Tibial nerve (tissue), 4 donors: Measurements from ENCODE around the gene PREP. TPM values are rescaled to one million over a fixed set of nuclear protein-coding genes. Genes with fewer than 3 reads are reported as not detected.

Source experiments
- DNase-seq, 2 donors: peaks; one replicate each; pipeline ENCODE4 v3.0.0-alpha.2; 2019; ENCODE audit warnings: low spot score in 2 of 2
- H3K27ac ChIP-seq, 4 donors: fragments of 200-600 bp; sonication (generic) in 3 of 4; one replicate each; pipeline ENCODE4 v1.5.1; 2017 to 2019; ENCODE audit warnings: mild to moderate bottlenecking in 1 of 4
- H3K27me3 ChIP-seq, 2 donors: fragments of 200-600 bp; sonication (generic) in 1 of 2; one replicate each; pipeline versions ENCODE4 v1.5.1 to v1.6.0; 2017 to 2019
- H3K36me3 ChIP-seq, 3 donors: fragments of 200-600 bp; sonication (generic); one replicate each; pipeline ENCODE4 v1.5.1; 2018 to 2019
- H3K4me1 ChIP-seq, 4 donors: fragments of 200-600 bp; sonication (generic) in 3 of 4; one replicate each; pipeline ENCODE4 v1.5.1; 2017 to 2019
- H3K4me3 ChIP-seq, 4 donors: fragments of 200-600 bp; sonication (generic) in 3 of 4; one replicate each; pipeline ENCODE4 v1.5.1; 2017 to 2019; ENCODE audit warnings: mild to moderate bottlenecking in 1 of 4, moderate library complexity in 1 of 4
- H3K9me3 ChIP-seq, 4 donors: fragments of 200-600 bp; sonication (generic) in 3 of 4; one replicate each; pipeline ENCODE4 v1.5.1; 2017 to 2019
- CTCF ChIP-seq, 5 experiments: fragments of 200-600 bp in 3 of 5; fragments of 450-650 bp in 2 of 5; sonication (generic) in 3 of 5; IDR thresholded peaks; one replicate each; pipeline ENCODE4 v1.5.1; 2016 to 2019; ENCODE audit warnings: antibody characterized with exemption in 5 of 5, mild to moderate bottlenecking in 3 of 5, moderate library complexity in 2 of 5
- EP300 ChIP-seq, 2 donors: sonication (generic); formaldehyde crosslinking; IDR thresholded peaks; one replicate each; pipeline ENCODE4 v1.6.1; 2017; ENCODE audit warnings: antibody characterized with exemption in 2 of 2, mild to moderate bottlenecking in 1 of 2
- POLR2A ChIP-seq, 2 donors: fragments of 450-650 bp; IDR thresholded peaks; one replicate each; pipeline ENCODE4 v1.6.1; 2017; ENCODE audit warnings: antibody characterized with exemption in 2 of 2, mild to moderate bottlenecking in 2 of 2, moderate library complexity in 2 of 2
- whole genome bisulfite sequencing, 2 donors: methylation state at CpG; one replicate each; pipeline ENCODE4 v1.1.5; 2018; 5-methylcytosine and 5-hydroxymethylcytosine counted together
- total RNA-seq, 4 donors: library from RNA; depleted of rRNA; stranded (reverse); fragments of >200 nt; gene quantifications; one replicate each; pipeline ENCODE4 v1.1.0, GENCODE V29; 2016

The PREP gene
- total RNA-seq, 4 donors from 2014 or later = 19.7 to 21.9 (median 21.6) TPM

DNA sequence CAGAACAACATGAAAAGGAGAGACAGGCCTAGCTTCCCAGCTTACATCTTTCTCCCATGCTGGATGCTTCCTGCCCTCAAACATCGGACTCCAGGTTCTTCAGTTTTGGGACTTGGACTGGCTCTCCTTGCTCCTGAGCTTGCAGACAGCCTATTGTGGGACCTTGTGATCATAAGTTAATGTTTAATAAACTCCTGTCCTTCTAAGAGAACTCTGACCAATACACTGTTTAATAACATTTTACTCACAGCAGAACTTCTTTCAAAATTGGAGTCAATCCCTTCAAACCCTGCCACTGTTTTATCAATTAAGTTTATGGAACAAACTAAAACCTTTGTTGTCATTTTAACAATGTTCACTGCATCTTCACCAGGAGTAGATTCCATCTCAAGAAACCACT is 111.4 kb downstream of the PREP start:
- WGBS, 2 donors = 92 to 100% methylated on average over 1 of the region's 1 CpG
- DNase-seq = no peak
- H3K4me3 ChIP-seq = no peak overlapping the region
- no peak overlapping the region for H3K27ac ChIP-seq
- H3K4me1 ChIP-seq = no peaks in the 10 kb centered on the region
- H3K27me3 ChIP-seq = no peaks in the 10 kb centered on the region
- TF ChIP-seq EP300 (IDR thresholded peaks at IDR 0.05) = no peak
- no peak for TF ChIP-seq CTCF (IDR thresholded peaks at IDR 0.05)
- no peak for TF ChIP-seq POLR2A (IDR thresholded peaks at IDR 0.05)
- H3K9me3 ChIP-seq = peaks cover 0 to 3% (median 0%) of the 10 kb centered on the region in 4 donors
- peaks cover 0 to 48% (median 3%) of the 10 kb centered on the region in 3 donors for H3K36me3 ChIP-seq

DNA sequence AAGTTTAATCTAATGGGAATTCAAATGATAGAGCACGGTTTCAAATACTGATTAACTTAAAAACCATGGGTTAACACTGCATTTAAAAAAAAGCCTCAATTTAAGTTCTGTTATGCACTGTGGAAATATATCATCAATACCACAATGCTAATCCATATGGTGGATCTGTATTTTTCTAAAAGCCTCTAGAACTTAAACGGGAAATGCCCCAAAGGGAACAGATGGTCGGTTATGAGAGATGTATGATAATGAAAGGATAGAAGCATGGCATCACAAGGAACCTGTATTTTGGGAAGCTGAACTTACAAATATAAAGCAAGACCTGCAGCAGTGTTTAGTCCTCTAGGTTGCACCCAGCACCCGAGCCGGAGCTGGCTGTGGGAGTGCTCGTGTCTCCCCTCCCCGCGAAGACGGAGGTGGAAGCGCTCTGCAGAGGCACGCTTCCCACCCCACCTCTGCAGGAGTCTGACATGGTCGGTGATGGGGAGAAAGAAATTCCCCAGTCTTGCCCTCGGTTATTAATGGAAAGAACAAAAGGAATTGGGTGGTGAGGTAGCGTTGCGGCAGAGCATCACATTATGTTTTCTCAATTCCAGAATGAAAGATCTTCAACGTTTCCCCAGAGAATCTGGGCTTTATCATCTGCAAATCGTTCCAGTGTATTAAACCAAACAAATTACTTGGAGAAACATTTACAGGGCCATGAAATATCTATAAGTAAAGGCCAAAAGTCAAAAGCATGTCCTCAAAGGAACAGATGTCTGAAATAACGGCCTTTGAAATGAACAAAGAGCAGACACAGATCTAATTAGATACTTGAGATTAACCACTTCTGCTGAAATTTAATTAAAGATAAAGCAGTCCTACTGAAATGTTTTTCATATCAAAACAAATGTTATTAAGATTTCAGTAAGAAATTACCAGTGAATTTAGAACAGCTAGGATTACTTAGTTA is 120.0 kb downstream of the PREP start:
- Histone ChIP-seq H3K27me3 (no peaks in the 10 kb centered on the region), H3K9me3 (no peaks in the 10 kb centered on the region), H3K4me3 (no peak overlapping the region), H3K4me1 (no peaks in the 10 kb centered on the region), H3K36me3 (peaks cover 0 to 90% (median 5%) of the 10 kb centered on the region in 3 donors), H3K27ac (no peak overlapping the region)
- 77 to 83% methylated on average over 18 of the region's 18 CpGs for WGBS, 2 donors
- DNase-seq = no peak
- TF ChIP-seq EP300 (IDR thresholded peaks at IDR 0.05) = no peak
- TF ChIP-seq CTCF (IDR thresholded peaks at IDR 0.05) = no peak
- TF ChIP-seq POLR2A (IDR thresholded peaks at IDR 0.05) = no peak

- no peak for TF ChIP-seq CTCF (IDR thresholded peaks at IDR 0.05)
- no peak for TF ChIP-seq EP300 (IDR thresholded peaks at IDR 0.05)
- no peak overlapping the region for H3K4me3 ChIP-seq
- H3K4me1 ChIP-seq = no peaks in the 10 kb centered on the region
- peaks cover 0 to 90% (median 2%) of the 10 kb centered on the region in 3 donors for H3K36me3 ChIP-seq
- H3K9me3 ChIP-seq = no peaks in the 10 kb centered on the region
- WGBS, 2 donors = 93 to 96% methylated on average over 7 of the region's 7 CpGs
- H3K27me3 ChIP-seq = no peaks in the 10 kb centered on the region
- DNase-seq = no peak
- H3K27ac ChIP-seq = no peak overlapping the region
These were observed 122.8 kb downstream of the PREP start for GRCh38 chr6:105280033-105280432.

- H3K36me3 ChIP-seq = peaks cover 0 to 90% (median 0%) of the 10 kb centered on the region in 3 donors
- TF ChIP-seq EP300 (IDR thresholded peaks at IDR 0.05) = no peak
- TF ChIP-seq POLR2A (IDR thresholded peaks at IDR 0.05) = no peak
- no peak for TF ChIP-seq CTCF (IDR thresholded peaks at IDR 0.05)
- WGBS, 2 donors = 93 to 96% methylated on average over 3 of the region's 3 CpGs
These were observed 123.4 kb downstream of the PREP start for GRCh38 chr6:105279463-105279862.

GRCh38 chr6:105278813-105279212 is 124.1 kb downstream of the PREP start:
- no peak overlapping the region for H3K4me3 ChIP-seq
- TF ChIP-seq CTCF (IDR thresholded peaks at IDR 0.05) (no peak), EP300 (IDR thresholded peaks at IDR 0.05) (no peak), POLR2A (IDR thresholded peaks at IDR 0.05) (no peak)
- 87 to 93% methylated on average over 3 of the region's 3 CpGs for WGBS, 2 donors
- no peaks in the 10 kb centered on the region for H3K4me1 ChIP-seq
- no peaks in the 10 kb centered on the region for H3K27me3 ChIP-seq
- DNase-seq = no peak
- H3K9me3 ChIP-seq = no peaks in the 10 kb centered on the region
- peaks cover 0 to 83% (median 0%) of the 10 kb centered on the region in 3 donors for H3K36me3 ChIP-seq
- no peak overlapping the region for H3K27ac ChIP-seq

More at GRCh38 chr6:105279463-105279862, 123.4 kb downstream of the PREP start:
- no peak overlapping the region for H3K4me3 ChIP-seq
- no peak for DNase-seq
- no peaks in the 10 kb centered on the region for H3K9me3 ChIP-seq
- H3K4me1 ChIP-seq = no peaks in the 10 kb centered on the region
- no peak overlapping the region for H3K27ac ChIP-seq
- no peaks in the 10 kb centered on the region for H3K27me3 ChIP-seq
